HEK293T (cell line): Measurements from ENCODE around the gene THSD7A.

ENCODE experiments used
- ARNT ChIP-seq: fragments of 450-650 bp; IDR thresholded peaks from 2 replicates; pipeline ENCODE4 v1.6.1; 2017; ENCODE audit warnings: mild to moderate bottlenecking
- BHLHE40 ChIP-seq: fragments of 450-650 bp; IDR thresholded peaks from 2 replicates; pipeline ENCODE4 v1.6.1; 2016; ENCODE audit warnings: mild to moderate bottlenecking, moderate library complexity, borderline replicate concordance
- CTBP1 ChIP-seq: fragments of 450-650 bp; IDR thresholded peaks from 2 replicates; pipeline ENCODE4 v1.6.1; 2016; ENCODE audit warnings: borderline replicate concordance
- ELF4 ChIP-seq: fragments of 450-650 bp; IDR thresholded peaks from 2 replicates; pipeline ENCODE4 v1.6.1; 2017; ENCODE audit warnings: antibody characterized with exemption
- FOXA1 ChIP-seq: fragments of 450-650 bp; IDR thresholded peaks from 2 replicates; pipeline ENCODE4 v1.6.1; 2016; ENCODE audit warnings: mild to moderate bottlenecking
- FOXK2 ChIP-seq: fragments of 450-650 bp; IDR thresholded peaks from 2 replicates; pipeline ENCODE4 v1.6.1; 2016; ENCODE audit warnings: mild to moderate bottlenecking
- L3MBTL2 ChIP-seq: fragments of 450-650 bp; conservative IDR thresholded peaks from 2 replicates; pipeline ENCODE4 v1.6.1; 2016; ENCODE audit warnings: mild to moderate bottlenecking
- NFRKB ChIP-seq: fragments of 450-650 bp; IDR thresholded peaks from 2 replicates; pipeline ENCODE4 v1.6.1; 2016; ENCODE audit warnings: mild to moderate bottlenecking, moderate library complexity
- SP1 ChIP-seq: fragments of 450-650 bp; IDR thresholded peaks from 2 replicates; pipeline ENCODE4 v1.6.1; 2017
- SUZ12 ChIP-seq: fragments of 450-650 bp; IDR thresholded peaks from 2 replicates; pipeline ENCODE4 v1.6.1; 2016; ENCODE audit warnings: mild to moderate bottlenecking
- TARDBP ChIP-seq: fragments of 450-650 bp; IDR thresholded peaks from 2 replicates; pipeline ENCODE4 v1.6.1; 2016
- TF ChIP-seq, protein P1 (sequence below): fragments of 450-650 bp; IDR thresholded peaks from 2 replicates; pipeline ENCODE4 v1.6.1; 2016

DNA sequence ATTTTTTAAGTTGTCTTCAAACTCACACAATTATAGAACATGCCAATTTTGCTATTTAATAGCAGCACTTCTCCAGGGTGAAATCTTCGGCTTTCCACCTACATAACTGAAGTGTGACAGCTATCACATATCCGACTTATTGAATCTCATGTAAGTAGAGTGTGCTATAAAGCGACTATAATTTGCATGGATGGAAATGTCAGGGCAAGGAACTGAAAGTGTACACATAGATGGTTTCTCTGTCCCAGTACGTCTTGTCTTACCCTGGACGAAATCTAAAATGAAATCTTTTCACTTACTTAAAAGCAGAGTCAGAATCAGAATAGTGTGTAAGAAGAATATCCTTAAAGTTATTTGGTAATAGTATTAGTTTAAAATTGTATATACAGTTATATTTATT is 132.3 kb downstream of the THSD7A start:
- TF ChIP-seq ARNT (no peak), SP1 (no peak), FOXK2 (no peak), ELF4 (no peak), SUZ12 (no peak), TARDBP (no peak), CTBP1 (no peak), NFRKB (no peak), FOXA1 (no peak), L3MBTL2 (no peak), BHLHE40 (no peak)
- TF ChIP-seq, protein P1, sequence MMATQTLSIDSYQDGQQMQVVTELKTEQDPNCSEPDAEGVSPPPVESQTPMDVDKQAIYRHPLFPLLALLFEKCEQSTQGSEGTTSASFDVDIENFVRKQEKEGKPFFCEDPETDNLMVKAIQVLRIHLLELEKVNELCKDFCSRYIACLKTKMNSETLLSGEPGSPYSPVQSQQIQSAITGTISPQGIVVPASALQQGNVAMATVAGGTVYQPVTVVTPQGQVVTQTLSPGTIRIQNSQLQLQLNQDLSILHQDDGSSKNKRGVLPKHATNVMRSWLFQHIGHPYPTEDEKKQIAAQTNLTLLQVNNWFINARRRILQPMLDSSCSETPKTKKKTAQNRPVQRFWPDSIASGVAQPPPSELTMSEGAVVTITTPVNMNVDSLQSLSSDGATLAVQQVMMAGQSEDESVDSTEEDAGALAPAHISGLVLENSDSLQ, result no peak
